K562 (cell line): ENCODE results near the gene CERS5. TPM values are rescaled to one million over a fixed set of nuclear protein-coding genes. Genes with fewer than 3 reads are reported as not detected.

Experiments
- ATAC-seq: fragments of 200-7000 bp; cut with Tn5 transposase; 3 replicates; pipeline ENCODE4 v1.9.1; 2020; ENCODE audit warnings: moderate library complexity
- BruUV-seq: library from RNA; stranded (reverse); fragments of 400-500 nt; replicated peaks from 2 replicates; lab custom pipeline; 2021; lab: Mats Ljungman, UMichigan
- CTCF ChIA-PET: fragments of 300-600 bp; formaldehyde crosslinking; extraction: SDS; loops from one replicate; lab custom pipeline; 2021; ENCODE audit warnings: low intra/inter-chr PET ratio; lab: Yijun Ruan, JAX
- POLR2A ChIA-PET: fragments of 300-600, 350-650 bp; sonication (Branson Sonifier 250); formaldehyde crosslinking; extraction: SDS; loops from one replicate; lab custom pipeline; 2021; ENCODE audit warnings: antibody characterized with exemption, inconsistent platforms; lab: Yijun Ruan, JAX
- DNase-seq, 4 experiments: peaks; one replicate each; pipeline versions ENCODE4 v3.0.0 to v3.0.0-alpha.2; 2011 to 2018; ENCODE audit warnings: low spot score in 3 of 4, mixed read lengths in 3 of 4; ENCODE audit errors: extremely low read depth in 1 of 4
- FAIRE-seq: peaks from 2 replicates; lab custom pipeline; 2011; peaks lifted over from hg19 to GRCh38; lab: Jason Lieb, UNC
- H2AFZ ChIP-seq: 2 replicates; pipeline ENCODE4 v1.6.0; 2011; ENCODE audit warnings: low read depth, low read length, control low read depth, inconsistent platforms
- H3K27ac ChIP-seq: fragments of 200-600 bp; 3 replicates; pipeline ENCODE4 v1.8.0; 2011; ENCODE audit warnings: low read depth, mild to moderate bottlenecking, control low read depth, inconsistent platforms, low read length, moderate library complexity, mixed read lengths; ENCODE audit errors: extremely low read depth
- H3K27me3 ChIP-seq, 2 experiments: fragments of 300-600 bp in 1 of 2; 2 replicates in 1 of 2; 3 replicates in 1 of 2; pipeline versions ENCODE4 v1.6.0 to v1.8.0; 2011; ENCODE audit warnings: inconsistent platforms in 2 of 2, low read length in 2 of 2, mild to moderate bottlenecking in 1 of 2, mixed read lengths in 1 of 2, moderate library complexity in 1 of 2; ENCODE audit not compliant: control insufficient read depth in 2 of 2, insufficient read depth in 2 of 2
- H3K36me3 ChIP-seq: fragments of 300-600 bp; 3 replicates; pipeline ENCODE4 v1.8.0; 2011; ENCODE audit warnings: mild to moderate bottlenecking, low read length, inconsistent platforms; ENCODE audit not compliant: control insufficient read depth, insufficient read depth
- H3K4me1 ChIP-seq, 2 experiments: fragments of 200-600 bp in 1 of 2; replicated peaks in 1 of 2; 2 replicates in 1 of 2; 3 replicates in 1 of 2; pipeline versions ENCODE4 v1.5.1 to v1.8.0; 2011; ENCODE audit warnings: inconsistent platforms in 2 of 2, low read length in 2 of 2, mild to moderate bottlenecking in 1 of 2, mixed read lengths in 1 of 2, moderate library complexity in 1 of 2; ENCODE audit not compliant: control insufficient read depth in 2 of 2, insufficient read depth in 2 of 2
- H3K4me2 ChIP-seq: 2 replicates; pipeline ENCODE4 v1.6.1; 2011; ENCODE audit warnings: low read length, control low read depth, inconsistent platforms, mixed read lengths; ENCODE audit not compliant: insufficient read depth
- H3K4me3 ChIP-seq: fragments of 200-600 bp; sonication (generic), shearing (Covaris generic); 2 replicates; pipeline ENCODE4 v1.5.1; 2016; ENCODE audit warnings: control low read depth, inconsistent platforms
- H3K79me2 ChIP-seq: fragments of 200-600 bp; 3 replicates; pipeline ENCODE4 v1.8.0; 2011; ENCODE audit warnings: low read length, inconsistent platforms; ENCODE audit not compliant: control insufficient read depth, insufficient read depth
- H3K9ac ChIP-seq, 2 experiments: 2 replicates each; pipeline versions ENCODE4 v1.6.0 to v1.6.1; 2011; ENCODE audit warnings: low read depth in 2 of 2, low read length in 2 of 2, control low read depth in 1 of 2, inconsistent platforms in 1 of 2, mild to moderate bottlenecking in 1 of 2, mixed read lengths in 1 of 2; ENCODE audit not compliant: insufficient read depth in 1 of 2
- H3K9me1 ChIP-seq: one replicate; pipeline ENCODE4 v1.6.0; 2011; ENCODE audit warnings: inconsistent platforms, mild to moderate bottlenecking, low read length, moderate library complexity; ENCODE audit not compliant: control insufficient read depth, insufficient read depth
- H3K9me3 ChIP-seq: replicated peaks from 2 replicates; pipeline ENCODE4 v1.5.1; 2011; ENCODE audit warnings: low read depth, low read length, inconsistent platforms; ENCODE audit not compliant: control insufficient read depth, insufficient read depth
- H4K20me1 ChIP-seq: replicated peaks from 2 replicates; pipeline ENCODE4 v1.6.1; 2011; ENCODE audit warnings: low read length, inconsistent platforms, mixed read lengths; ENCODE audit not compliant: control insufficient read depth, insufficient read depth
- ATF1 ChIP-seq, 2 experiments: fragments of 450-650 bp in 1 of 2; IDR thresholded peaks; 2 replicates each; pipeline ENCODE4 v1.6.1; 2016; ENCODE audit warnings: missing compliant biosample characterization in 1 of 2, missing genetic modification characterization in 1 of 2
- CREBBP ChIP-seq: IDR thresholded peaks from one replicate; pipeline ENCODE4 v1.6.1; 2012; ENCODE audit warnings: low read depth, mild to moderate bottlenecking, control low read depth, inconsistent platforms, low read length
- ETV5 ChIP-seq: sonication (generic); formaldehyde crosslinking; IDR thresholded peaks from 2 replicates; pipeline ENCODE4 v1.4.0; 2020; ENCODE audit warnings: low read depth, mild to moderate bottlenecking, missing genetic modification reagents
- GABPB1 ChIP-seq: sonication (generic); formaldehyde crosslinking; IDR thresholded peaks from 2 replicates; pipeline ENCODE4 v1.8.0; 2022; ENCODE audit warnings: mild to moderate bottlenecking, missing genetic modification reagents
- HDAC8 ChIP-seq: fragments of 450-650 bp; IDR thresholded peaks from 2 replicates; pipeline ENCODE4 v1.6.1; 2016; ENCODE audit warnings: mild to moderate bottlenecking, missing genetic modification characterization, moderate library complexity, missing compliant biosample characterization
- HNRNPH1 ChIP-seq: fragments of 200-400 bp; formaldehyde crosslinking; optimal IDR thresholded peaks from 2 replicates; pipeline ENCODE3; 2017; ENCODE audit warnings: low read depth, mild to moderate bottlenecking, low read length, moderate library complexity
- NELFE ChIP-seq: IDR thresholded peaks from 2 replicates; pipeline ENCODE4 v1.6.1; 2011; ENCODE audit warnings: mild to moderate bottlenecking; ENCODE audit not compliant: insufficient read depth, insufficient read length
- PHF8 ChIP-seq: fragments of 200-600 bp; sonication (generic); IDR thresholded peaks from 2 replicates; pipeline ENCODE4 v1.6.1; 2012; ENCODE audit warnings: mixed run types, mild to moderate bottlenecking, inconsistent platforms, low read length, moderate library complexity, borderline replicate concordance
- RAD51 ChIP-seq: fragments of 450-650 bp; IDR thresholded peaks from 2 replicates; pipeline ENCODE4 v1.7.1; 2016; ENCODE audit warnings: low read depth, mild to moderate bottlenecking, borderline replicate concordance
- SMAD1 ChIP-seq: fragments of 150-350 bp; IDR thresholded peaks from 2 replicates; pipeline ENCODE4 v1.6.1; 2014; ENCODE audit warnings: low read length, low read depth; ENCODE audit not compliant: partially characterized antibody
- SP1 ChIP-seq: sonication (generic); formaldehyde crosslinking; IDR thresholded peaks from 2 replicates; pipeline ENCODE4 v1.8.1; 2022; ENCODE audit warnings: mild to moderate bottlenecking, missing genetic modification reagents
- TCF7L2 ChIP-seq: fragments of 150-350 bp; IDR thresholded peaks from 2 replicates; pipeline ENCODE4 v1.6.1; 2016; ENCODE audit warnings: low read depth, mild to moderate bottlenecking, low read length, moderate library complexity
- ZNF175 ChIP-seq: fragments of 200-800 bp; sonication (Bioruptor generic); IDR thresholded peaks from 2 replicates; pipeline ENCODE4 v1.6.1; 2016; ENCODE audit warnings: low read depth, mild to moderate bottlenecking, missing genetic modification characterization, missing compliant biosample characterization
- ZNF324 ChIP-seq: fragments of 250-450 bp; sonication (Bioruptor Pico); IDR thresholded peaks from 2 replicates; pipeline ENCODE4 v1.4.0; 2020; ENCODE audit warnings: mild to moderate bottlenecking
- ZNF584 ChIP-seq: fragments of 200-800 bp; sonication (Bioruptor generic); IDR thresholded peaks from 2 replicates; pipeline ENCODE4 v1.6.1; 2016; ENCODE audit warnings: low read depth, mild to moderate bottlenecking, missing genetic modification characterization, missing compliant biosample characterization
- WGBS: fragments of 100-300 bp; shearing (Covaris generic); methylation state at CpG from one replicate; pipeline ENCODE4 v1.1.6; 2016; ENCODE audit warnings: low coverage, mixed read lengths; ENCODE audit not compliant: insufficient coverage; ENCODE audit errors: missing lambda C conversion rate; 5-methylcytosine and 5-hydroxymethylcytosine counted together
- in situ Hi-C: fragments of 300-500 bp; cut with MboI; formaldehyde crosslinking; loops from 4 replicates; pipeline ENCODE4 v1.15.0; 2018; ENCODE audit warnings: inconsistent platforms, mixed read lengths
- intact Hi-C: fragments of 100-400 bp; cut with micrococcal nuclease; formaldehyde crosslinking; loops from 2 replicates; pipeline ENCODE4 v1.14.2; 2022
- polyA plus RNA-seq, 8 experiments: library from polyadenylated mRNA; depleted of rRNA in 4 of 8; stranded (reverse) in 5 of 8; unstranded in 3 of 8; fragments of >200 nt; fragmentation: Nextera tagmentation in 2 of 8; fragmentation: Illumina TruSeq in 1 of 8; extraction: Ambion mirVana in 2 of 8; extraction: Trizol in 1 of 8; gene quantifications; 2 replicates each; pipeline versions ENCODE4 v1.2.1 to v1.2.3, GENCODE V29; 2011 to 2014; ENCODE audit warnings: inconsistent platforms in 1 of 8, missing spikeins in 1 of 8
- total RNA-seq, 7 experiments: library from RNA; depleted of rRNA in 6 of 7; stranded (reverse); fragments of >200 nt in 6 of 7; fragmentation: Illumina TruSeq in 2 of 7; extraction: Trizol in 2 of 7; gene quantifications; 2 replicates each; pipeline versions ENCODE4 v1.2.1 to v1.2.3, GENCODE V29; 2011 to 2021; ENCODE audit warnings: low replicate concordance in 1 of 7
- TF ChIP-seq, protein P1 (sequence below): sonication (generic); formaldehyde crosslinking; IDR thresholded peaks from 2 replicates; pipeline ENCODE4 v1.8.0; 2022; ENCODE audit warnings: mild to moderate bottlenecking, missing genetic modification reagents
- TF ChIP-seq, protein P2 (sequence below): fragments of 250-450 bp; sonication (Bioruptor Pico); IDR thresholded peaks from 2 replicates; pipeline ENCODE4 v1.4.0; 2020; ENCODE audit warnings: borderline replicate concordance

CERS5 gene
- total and polyA plus RNA-seq, 9 of the 15 experiments (the other 6 are each of a cell fraction or from before 2014, with no cell fraction given): 6.1 to 47.5 (median 17.8) TPM

DNA sequence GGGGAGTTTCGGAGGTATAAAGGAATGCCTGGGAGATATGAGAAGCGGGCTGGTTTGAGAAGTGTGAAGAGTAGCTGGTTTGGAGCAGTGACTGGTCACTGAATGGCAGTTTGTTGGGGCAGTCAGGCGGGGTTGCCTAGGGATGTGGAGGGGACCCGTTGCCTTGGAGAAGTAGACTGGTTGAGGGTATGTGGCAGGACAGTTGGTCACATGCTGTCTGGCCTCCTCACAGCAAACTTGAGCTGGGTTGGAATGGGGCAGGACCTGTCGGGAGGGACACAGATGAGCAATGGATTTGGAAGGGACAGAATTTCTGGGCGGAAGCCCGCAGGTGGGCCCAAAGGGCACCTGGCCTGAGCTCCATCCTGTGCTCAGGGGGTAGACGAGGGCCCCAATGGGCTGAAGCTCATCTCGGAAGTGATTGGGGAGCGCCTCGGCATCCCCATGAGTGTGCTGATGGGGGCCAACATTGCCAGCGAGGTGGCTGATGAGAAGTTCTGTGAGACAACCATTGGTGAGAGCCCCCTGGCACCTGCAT, 61.2 kb downstream of the CERS5 start:
- TF ChIP-seq CREBBP: no peak
- TF ChIP-seq ATF1 (CRISPR knock-in tag; IDR thresholded peaks at IDR 0.05): no peak
- TF ChIP-seq ATF1 (tag; IDR thresholded peaks at IDR 0.05): no peak
- TF ChIP-seq, protein P1, sequence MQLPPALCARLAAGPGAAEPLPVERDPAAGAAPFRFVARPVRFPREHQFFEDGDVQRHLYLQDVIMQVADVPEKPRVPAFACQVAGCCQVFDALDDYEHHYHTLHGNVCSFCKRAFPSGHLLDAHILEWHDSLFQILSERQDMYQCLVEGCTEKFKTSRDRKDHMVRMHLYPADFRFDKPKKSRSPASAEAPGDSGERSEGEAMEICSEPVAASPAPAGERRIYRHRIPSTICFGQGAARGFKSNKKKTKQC (CRISPR knock-in tag): no peak
- no peak for TF ChIP-seq ZNF324 (CRISPR knock-in tag)
- no peak for TF ChIP-seq NELFE
- no peak for TF ChIP-seq ZNF175 (CRISPR knock-in tag)
- no peak for TF ChIP-seq ZNF584 (CRISPR knock-in tag)
- no peak for TF ChIP-seq HDAC8 (tag)
- no peak for TF ChIP-seq SMAD1
- no peak for TF ChIP-seq TCF7L2
- no peak for TF ChIP-seq GABPB1 (CRISPR knock-in tag)
- no peak for TF ChIP-seq SP1 (CRISPR knock-in tag)
- TF ChIP-seq ETV5 (CRISPR knock-in tag): no peak
- no peak for TF ChIP-seq PHF8
- TF ChIP-seq, protein P2, sequence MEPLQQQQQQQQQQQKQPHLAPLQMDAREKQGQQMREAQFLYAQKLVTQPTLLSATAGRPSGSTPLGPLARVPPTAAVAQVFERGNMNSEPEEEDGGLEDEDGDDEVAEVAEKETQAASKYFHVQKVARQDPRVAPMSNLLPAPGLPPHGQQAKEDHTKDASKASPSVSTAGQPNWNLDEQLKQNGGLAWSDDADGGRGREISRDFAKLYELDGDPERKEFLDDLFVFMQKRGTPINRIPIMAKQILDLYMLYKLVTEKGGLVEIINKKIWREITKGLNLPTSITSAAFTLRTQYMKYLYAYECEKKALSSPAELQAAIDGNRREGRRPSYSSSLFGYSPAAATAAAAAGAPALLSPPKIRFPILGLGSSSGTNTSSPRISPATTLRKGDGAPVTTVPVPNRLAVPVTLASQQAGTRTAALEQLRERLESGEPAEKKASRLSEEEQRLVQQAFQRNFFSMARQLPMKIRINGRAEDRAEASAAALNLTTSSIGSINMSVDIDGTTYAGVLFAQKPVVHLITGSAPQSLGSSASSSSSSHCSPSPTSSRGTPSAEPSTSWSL (CRISPR knock-in tag): no peak
- no peak for TF ChIP-seq HNRNPH1
- no peak for TF ChIP-seq RAD51
- ATAC-seq (no peak), DNase-seq (no peak), FAIRE-seq (no peak)
- H4K20me1 ChIP-seq: no peaks in the 10 kb centered on the region
- H3K9ac ChIP-seq: 0 out of 4 replicates have a peak overlapping the region, but pooled peaks of 1 of the 2 experiments have one; percentile 36
- no peak overlapping the region for H3K4me2 ChIP-seq
- 57% methylated on average over 12 of the region's 12 CpGs for WGBS
- peaks cover 36 to 37% of the 10 kb centered on the region in 2 experiments for H3K4me1 ChIP-seq
- intact Hi-C loops (no loop called here), in situ Hi-C loops (no loop called here)
- CTCF ChIA-PET: no interaction called here
- no peaks in the 10 kb centered on the region for H3K79me2 ChIP-seq
- H3K36me3 ChIP-seq: peaks cover 7% of the 10 kb centered on the region; the same call in 2 of the 3 replicates
- H3K27me3 ChIP-seq: no peaks in the 10 kb centered on the region
- no peak overlapping the region for H3K27ac ChIP-seq
- POLR2A ChIA-PET: interaction anchor here (0.6 to 0.7 kb wide), 2 partner anchors 10 to 499 kb away, joined by 3 to 5 read pairs; no protein-coding TSS in a partner anchor
- no peak overlapping the region for H2AFZ ChIP-seq
- H3K9me3 ChIP-seq: no peaks in the 10 kb centered on the region
- BruUV-seq: no TSS peak
- no peak overlapping the region for H3K4me3 ChIP-seq
- no peaks in the 10 kb centered on the region for H3K9me1 ChIP-seq
